Activated T-helper 17 cell treated with anti-CD3 and anti-CD28 coated beads, Interleukin-2, amount 50 U/mL, for 72 hours (primary cell): ENCODE measurements around the gene FAM107B. TPM values are rescaled to one million over a fixed set of nuclear protein-coding genes. Genes with fewer than 3 reads are reported as not detected.

Source experiments
- ATAC-seq: fragments of 150-1000 bp; cut with Tn5 transposase; replicated peaks from 2 replicates; pipeline ENCODE4 v1.10.0; 2021; ENCODE audit warnings: mild to moderate bottlenecking, moderate library complexity
- H3K27ac Mint-ChIP-seq: one replicate; pipeline ENCODE4 v1.8.0; 2022; ENCODE audit warnings: mixed read lengths
- H3K27me3 Mint-ChIP-seq: one replicate; pipeline ENCODE4 v1.8.0; 2022; ENCODE audit warnings: mixed read lengths
- H3K36me3 Mint-ChIP-seq: one replicate; pipeline ENCODE4 v1.8.0; 2022; ENCODE audit warnings: low read depth, mild to moderate bottlenecking, mixed read lengths
- H3K4me1 Mint-ChIP-seq: one replicate; pipeline ENCODE4 v1.8.0; 2022; ENCODE audit warnings: mixed read lengths
- H3K4me3 Mint-ChIP-seq: one replicate; pipeline ENCODE4 v1.8.0; 2022; ENCODE audit warnings: mild to moderate bottlenecking, mixed read lengths
- H3K9me3 Mint-ChIP-seq: one replicate; pipeline ENCODE4 v1.8.0; 2022; ENCODE audit warnings: mixed read lengths
- total RNA-seq, 2 donors: library from RNA; stranded (reverse); gene quantifications; one replicate each; pipeline ENCODE4 v1.2.3, GENCODE V29; 2022

FAM107B gene
- total RNA-seq, 2 donors from 2014 or later: 143 to 188 TPM

DNA sequence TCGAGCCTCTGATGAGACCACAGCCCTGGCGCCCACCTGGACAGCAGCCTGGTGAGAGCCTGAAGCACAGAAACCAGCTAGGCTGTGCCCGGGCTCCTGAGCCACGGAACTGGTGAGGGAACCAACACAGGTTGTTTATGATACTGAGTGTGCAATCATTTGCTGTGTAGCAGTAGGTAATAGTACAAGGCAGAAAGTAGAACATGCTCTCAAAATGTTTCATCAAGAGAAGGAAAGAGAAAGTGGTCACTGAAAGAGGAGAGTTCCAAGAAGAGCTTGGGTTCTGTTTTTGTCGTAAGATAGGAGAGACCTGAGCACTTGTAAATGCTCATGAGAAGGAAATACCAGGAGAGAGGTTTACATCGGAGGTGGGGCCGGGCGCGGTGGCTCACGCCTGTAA lies 208.2 kb downstream of the FAM107B start:
- Mint-ChIP-seq H3K36me3 (peaks cover 95% of the 10 kb centered on the region), H3K4me3 (peak overlapping the region; percentile 82), H3K27ac (peak overlapping the region; percentile 94), H3K4me1 (peaks cover 79% of the 10 kb centered on the region), H3K9me3 (no peaks in the 10 kb centered on the region), H3K27me3 (no peaks in the 10 kb centered on the region)
- peak; percentile 45 for ATAC-seq

GRCh38 chr10:14565199-14565598 lies 209.5 kb downstream of the FAM107B start:
- H3K36me3 Mint-ChIP-seq: peaks cover 90% of the 10 kb centered on the region

GRCh38 chr10:14564268-14564744 lies 210.4 kb downstream of the FAM107B start:
- H3K36me3 Mint-ChIP-seq: peaks cover 88% of the 10 kb centered on the region
- H3K4me1 Mint-ChIP-seq: peaks cover 83% of the 10 kb centered on the region
- ATAC-seq: peak; percentile 50
- peak overlapping the region; percentile 82 for H3K4me3 Mint-ChIP-seq
- H3K27ac Mint-ChIP-seq: peak overlapping the region; percentile 94
- no peaks in the 10 kb centered on the region for H3K9me3 Mint-ChIP-seq
- no peaks in the 10 kb centered on the region for H3K27me3 Mint-ChIP-seq

More at GRCh38 chr10:14565199-14565598, 209.5 kb downstream of the FAM107B start:
- Mint-ChIP-seq H3K27me3 (no peaks in the 10 kb centered on the region), H3K9me3 (no peaks in the 10 kb centered on the region), H3K4me3 (peak overlapping the region; percentile 82), H3K27ac (peak overlapping the region; percentile 94), H3K4me1 (peaks cover 83% of the 10 kb centered on the region)
- no peak for ATAC-seq

DNA sequence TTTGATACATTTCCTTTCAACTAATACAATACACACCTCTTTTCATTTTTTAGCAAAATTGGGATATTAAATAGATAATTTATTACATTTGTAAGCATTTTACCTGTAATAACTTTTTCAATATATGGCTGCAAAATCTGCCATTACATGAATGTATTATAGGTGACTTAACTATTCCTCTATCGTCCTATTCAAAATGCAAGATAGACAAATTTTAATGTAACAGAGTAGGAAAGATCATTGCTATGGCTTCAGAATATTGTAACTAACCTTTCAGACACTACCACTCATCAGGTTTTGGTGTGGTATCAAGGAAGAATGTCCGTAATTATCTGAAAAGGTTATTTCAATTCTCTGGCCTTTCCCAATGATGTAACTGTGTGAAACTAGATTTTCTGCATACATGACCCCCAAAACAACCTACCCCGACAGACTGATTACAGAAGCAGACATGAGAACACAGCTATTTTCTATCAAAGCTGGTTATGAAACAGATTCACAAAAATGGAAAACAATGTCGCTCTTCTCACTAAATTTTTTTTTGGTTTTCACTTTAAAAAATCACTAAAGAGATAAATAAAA lies 211.2 kb downstream of the FAM107B start:
- H3K4me3 Mint-ChIP-seq: peak overlapping the region; percentile 82
- H3K36me3 Mint-ChIP-seq: peaks cover 87% of the 10 kb centered on the region
- no peaks in the 10 kb centered on the region for H3K9me3 Mint-ChIP-seq
- H3K27me3 Mint-ChIP-seq: no peaks in the 10 kb centered on the region
- peak overlapping the region; percentile 94 for H3K27ac Mint-ChIP-seq
- H3K4me1 Mint-ChIP-seq: peaks cover 74% of the 10 kb centered on the region
- ATAC-seq: no peak

- H3K27ac Mint-ChIP-seq: peak overlapping the region; percentile 94
- ATAC-seq: peak; percentile 6
- H3K4me3 Mint-ChIP-seq: peak overlapping the region; percentile 82
- H3K9me3 Mint-ChIP-seq: no peaks in the 10 kb centered on the region
- H3K27me3 Mint-ChIP-seq: no peaks in the 10 kb centered on the region
- H3K36me3 Mint-ChIP-seq: peaks cover 87% of the 10 kb centered on the region
- H3K4me1 Mint-ChIP-seq: peaks cover 73% of the 10 kb centered on the region
These were observed 211.7 kb downstream of the FAM107B start for GRCh38 chr10:14563076-14563336.

DNA sequence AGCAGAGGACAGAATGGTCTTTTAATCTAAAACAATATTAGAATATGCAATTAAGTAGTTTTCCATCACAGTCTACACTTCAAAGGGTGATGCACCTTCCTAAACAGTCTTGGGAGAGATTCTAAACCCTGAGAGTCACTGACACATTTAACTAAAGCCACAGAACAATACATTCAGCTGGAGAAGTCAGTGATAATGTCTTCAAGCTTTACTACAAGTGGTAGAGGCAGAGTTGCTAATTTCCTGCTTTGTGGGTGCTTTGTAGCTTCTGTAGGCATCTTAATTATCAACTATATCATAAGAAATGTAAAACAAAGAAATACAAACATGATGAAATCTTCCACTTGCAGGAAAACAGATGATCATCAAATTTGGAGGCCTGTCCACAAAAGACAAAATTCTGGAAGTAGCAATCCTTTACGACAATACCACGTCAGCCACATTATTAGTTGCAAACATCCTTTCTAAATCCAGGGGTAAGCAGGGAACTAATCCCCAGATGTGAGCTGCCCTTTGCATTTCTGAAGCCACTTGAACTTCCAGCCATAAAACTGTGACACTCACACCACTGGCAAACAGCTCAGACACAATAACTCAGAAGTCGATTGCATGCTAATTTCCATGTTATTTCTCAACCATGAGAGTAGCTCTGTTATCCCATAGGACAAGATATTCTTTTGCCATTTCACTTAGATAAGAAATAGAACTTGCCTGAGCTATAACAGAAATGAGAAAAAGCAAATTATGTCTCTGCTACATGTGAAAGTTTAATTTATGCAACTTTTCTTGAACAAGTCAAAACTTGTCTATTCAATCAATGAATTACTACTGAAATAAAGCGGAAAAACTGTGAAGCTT lies 212.2 kb downstream of the FAM107B start:
- Mint-ChIP-seq H3K36me3 (peaks cover 87% of the 10 kb centered on the region), H3K9me3 (no peaks in the 10 kb centered on the region), H3K4me1 (peaks cover 71% of the 10 kb centered on the region)

GRCh38 chr10:14560791-14561765 lies 213.6 kb downstream of the FAM107B start:
- H3K27me3 Mint-ChIP-seq: no peaks in the 10 kb centered on the region

More for the DNA sequence above, 212.2 kb downstream of the FAM107B start:
- peak; percentile 67 for ATAC-seq
- Mint-ChIP-seq H3K27ac (peak overlapping the region; percentile 94), H3K27me3 (no peaks in the 10 kb centered on the region), H3K4me3 (peak overlapping the region; percentile 82)

GRCh38 chr10:14560274-14560673 lies 214.4 kb downstream of the FAM107B start:
- no peaks in the 10 kb centered on the region for H3K9me3 Mint-ChIP-seq
- H3K27ac Mint-ChIP-seq: peak overlapping the region; percentile 94
- peaks cover 72% of the 10 kb centered on the region for H3K4me1 Mint-ChIP-seq
- H3K36me3 Mint-ChIP-seq: peaks cover 86% of the 10 kb centered on the region
- peak; percentile 49 for ATAC-seq
- H3K27me3 Mint-ChIP-seq: no peaks in the 10 kb centered on the region
- H3K4me3 Mint-ChIP-seq: peak overlapping the region; percentile 82

More at GRCh38 chr10:14560791-14561765, 213.6 kb downstream of the FAM107B start:
- no peak for ATAC-seq
- Mint-ChIP-seq H3K9me3 (no peaks in the 10 kb centered on the region), H3K27ac (peak overlapping the region; percentile 94), H3K4me1 (peaks cover 72% of the 10 kb centered on the region), H3K4me3 (peak overlapping the region; percentile 82), H3K36me3 (peaks cover 87% of the 10 kb centered on the region)

DNA sequence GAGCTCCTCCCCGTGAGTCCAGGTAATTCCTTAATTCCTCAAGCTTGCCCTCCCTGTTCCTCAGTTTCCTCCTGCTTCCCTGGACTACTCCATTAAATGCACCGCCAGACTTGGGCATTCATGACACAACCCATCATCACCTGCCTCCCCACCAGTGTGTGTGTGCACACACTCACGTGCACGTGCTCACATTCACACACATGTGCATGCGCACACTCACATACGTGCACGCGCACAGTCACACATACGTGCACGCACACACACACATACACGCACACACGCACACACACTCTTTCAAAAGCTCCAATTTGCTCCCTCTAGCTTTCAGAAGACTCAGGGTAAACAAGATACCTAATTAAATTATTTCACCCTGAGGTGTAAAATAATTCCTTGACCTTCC lies 216.7 kb downstream of the FAM107B start:
- H3K27me3 Mint-ChIP-seq: no peaks in the 10 kb centered on the region
- peak overlapping the region; percentile 89 for H3K27ac Mint-ChIP-seq
- no peaks in the 10 kb centered on the region for H3K9me3 Mint-ChIP-seq
- peak overlapping the region; percentile 82 for H3K4me3 Mint-ChIP-seq
- peaks cover 82% of the 10 kb centered on the region for H3K36me3 Mint-ChIP-seq
- peaks cover 70% of the 10 kb centered on the region for H3K4me1 Mint-ChIP-seq
- ATAC-seq: no peak

DNA sequence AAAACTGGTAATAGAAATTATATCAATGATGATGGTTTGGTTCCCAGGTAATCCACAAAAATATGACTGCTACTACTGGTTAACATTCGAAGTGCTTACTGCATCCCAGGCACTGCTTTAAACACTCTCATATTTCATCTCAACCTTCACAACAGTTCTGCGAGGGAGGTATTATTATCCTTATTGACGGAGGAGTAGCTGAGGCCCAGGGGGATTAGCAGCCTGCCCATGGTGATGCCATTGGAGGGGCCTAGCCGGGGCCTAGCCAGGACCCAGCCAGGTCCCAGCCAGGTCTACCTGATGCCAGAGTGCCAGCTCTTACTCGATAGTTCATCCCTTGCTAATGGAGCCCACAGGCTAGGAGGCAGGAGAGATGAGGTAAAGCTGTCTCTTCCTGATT lies 217.1 kb downstream of the FAM107B start:
- Mint-ChIP-seq H3K4me3 (peak overlapping the region; percentile 82), H3K27me3 (no peaks in the 10 kb centered on the region), H3K27ac (peak overlapping the region; percentile 89), H3K9me3 (no peaks in the 10 kb centered on the region), H3K36me3 (peaks cover 82% of the 10 kb centered on the region), H3K4me1 (peaks cover 70% of the 10 kb centered on the region)
- ATAC-seq: no peak

- H3K27me3 Mint-ChIP-seq: no peaks in the 10 kb centered on the region
- H3K27ac Mint-ChIP-seq: peak overlapping the region; percentile 89
- H3K9me3 Mint-ChIP-seq: no peaks in the 10 kb centered on the region
- peak; percentile 53 for ATAC-seq
- peaks cover 72% of the 10 kb centered on the region for H3K4me1 Mint-ChIP-seq
- H3K4me3 Mint-ChIP-seq: peak overlapping the region; percentile 82
- H3K36me3 Mint-ChIP-seq: peaks cover 85% of the 10 kb centered on the region
These were observed 218.3 kb downstream of the FAM107B start for GRCh38 chr10:14556285-14556956.

GRCh38 chr10:14555807-14556206 lies 218.9 kb downstream of the FAM107B start:
- H3K4me3 Mint-ChIP-seq: peak overlapping the region; percentile 82
- H3K27ac Mint-ChIP-seq: peak overlapping the region; percentile 89
- ATAC-seq: peak; percentile 36
- H3K27me3 Mint-ChIP-seq: no peaks in the 10 kb centered on the region
- H3K9me3 Mint-ChIP-seq: no peaks in the 10 kb centered on the region
- H3K4me1 Mint-ChIP-seq: peaks cover 67% of the 10 kb centered on the region
- H3K36me3 Mint-ChIP-seq: peaks cover 86% of the 10 kb centered on the region

DNA sequence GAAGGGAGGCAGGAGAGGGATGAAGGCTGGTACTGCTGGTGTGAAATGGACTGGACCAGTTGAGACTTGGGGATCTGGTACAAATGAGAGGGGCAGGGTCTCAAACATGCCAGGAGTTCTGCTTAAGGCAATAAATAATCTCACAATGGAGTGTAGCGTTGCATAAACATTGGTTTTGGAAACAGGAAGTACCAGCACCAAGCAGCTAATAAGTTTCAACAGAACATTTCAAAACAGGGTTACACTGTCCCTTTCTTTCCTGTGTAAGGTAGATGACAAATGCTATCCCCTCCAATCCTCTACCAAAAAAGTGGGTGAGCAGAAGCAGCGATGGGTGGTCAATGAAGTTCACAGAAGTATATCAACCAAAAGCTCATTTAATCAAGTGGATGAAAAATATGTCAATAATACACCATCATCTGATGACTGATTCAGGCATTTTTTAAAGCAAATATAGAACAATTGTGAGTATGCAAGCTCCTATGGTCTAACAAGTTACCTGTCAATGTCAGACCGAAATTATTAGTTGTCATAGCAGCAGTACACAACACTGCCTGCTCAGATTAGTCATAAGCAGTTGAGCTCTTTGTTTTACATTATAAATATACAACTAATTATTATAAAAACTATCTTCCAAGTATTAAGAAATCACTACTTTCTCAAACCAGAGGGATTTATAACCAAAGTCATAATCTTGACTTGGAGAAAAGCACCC lies 220.0 kb downstream of the FAM107B start:
- Mint-ChIP-seq H3K9me3 (no peaks in the 10 kb centered on the region), H3K27me3 (no peaks in the 10 kb centered on the region), H3K27ac (peak overlapping the region; percentile 89), H3K36me3 (peaks cover 90% of the 10 kb centered on the region), H3K4me3 (peak overlapping the region; percentile 73), H3K4me1 (peaks cover 70% of the 10 kb centered on the region)
- ATAC-seq: peak; percentile 46
